Panc1 (cell line): ENCODE results near the gene CCDC171.

Source experiments
- POLR2AphosphoS5 ChIP-seq: IDR thresholded peaks from 2 replicates; pipeline ENCODE4 v1.6.1; 2012; ENCODE audit warnings: mild to moderate bottlenecking, low read depth, low read length, moderate library complexity
- REST ChIP-seq, 2 experiments: IDR thresholded peaks; 2 replicates each; pipeline ENCODE4 v1.6.1; 2011 to 2012; ENCODE audit warnings: low read depth in 2 of 2, control low read depth in 1 of 2, low read length in 1 of 2, mild to moderate bottlenecking in 1 of 2, moderate library complexity in 1 of 2; ENCODE audit not compliant: insufficient read depth in 1 of 2
- TF ChIP-seq, protein P1 (sequence below): fragments of 450-650 bp; IDR thresholded peaks from 2 replicates; pipeline ENCODE4 v1.5.1; 2017; ENCODE audit warnings: mild to moderate bottlenecking

DNA sequence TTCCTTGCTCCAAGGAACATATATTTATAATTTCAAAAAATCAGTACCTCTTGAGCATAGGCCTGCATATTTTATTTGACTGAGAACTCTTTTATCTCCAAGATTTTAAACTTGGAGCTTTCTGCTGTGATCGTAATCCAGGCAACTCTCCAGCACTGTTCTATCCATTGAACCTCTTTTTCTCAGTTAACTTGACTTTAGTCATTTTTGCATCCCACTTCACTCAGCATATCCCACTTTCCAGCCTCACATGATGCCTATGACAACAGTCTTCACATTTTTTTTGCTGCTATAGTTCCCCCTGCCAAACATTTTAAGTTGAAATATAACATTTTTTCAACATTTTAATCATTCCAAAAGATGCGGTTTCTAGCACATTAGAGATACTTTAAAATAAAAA, 33.0 kb upstream of the CCDC171 start:
- TF ChIP-seq, protein P1, sequence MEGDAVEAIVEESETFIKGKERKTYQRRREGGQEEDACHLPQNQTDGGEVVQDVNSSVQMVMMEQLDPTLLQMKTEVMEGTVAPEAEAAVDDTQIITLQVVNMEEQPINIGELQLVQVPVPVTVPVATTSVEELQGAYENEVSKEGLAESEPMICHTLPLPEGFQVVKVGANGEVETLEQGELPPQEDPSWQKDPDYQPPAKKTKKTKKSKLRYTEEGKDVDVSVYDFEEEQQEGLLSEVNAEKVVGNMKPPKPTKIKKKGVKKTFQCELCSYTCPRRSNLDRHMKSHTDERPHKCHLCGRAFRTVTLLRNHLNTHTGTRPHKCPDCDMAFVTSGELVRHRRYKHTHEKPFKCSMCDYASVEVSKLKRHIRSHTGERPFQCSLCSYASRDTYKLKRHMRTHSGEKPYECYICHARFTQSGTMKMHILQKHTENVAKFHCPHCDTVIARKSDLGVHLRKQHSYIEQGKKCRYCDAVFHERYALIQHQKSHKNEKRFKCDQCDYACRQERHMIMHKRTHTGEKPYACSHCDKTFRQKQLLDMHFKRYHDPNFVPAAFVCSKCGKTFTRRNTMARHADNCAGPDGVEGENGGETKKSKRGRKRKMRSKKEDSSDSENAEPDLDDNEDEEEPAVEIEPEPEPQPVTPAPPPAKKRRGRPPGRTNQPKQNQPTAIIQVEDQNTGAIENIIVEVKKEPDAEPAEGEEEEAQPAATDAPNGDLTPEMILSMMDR: no peak
- TF ChIP-seq POLR2AphosphoS5 (no peak), REST (IDR thresholded peaks at IDR 0.05; ENCODE audit: insufficient read depth in 1 of 2, low read depth in 2 of 2, low read length in 1 of 2) (no peak)
